ENCODE measurements around the gene AMBN.
"Not testable (repeated sequence)": the region's sequence is repeated elsewhere in the genome, so short reads cannot be mapped to it uniquely, and the experiment has no call there.

Gene AMBN

DNA sequence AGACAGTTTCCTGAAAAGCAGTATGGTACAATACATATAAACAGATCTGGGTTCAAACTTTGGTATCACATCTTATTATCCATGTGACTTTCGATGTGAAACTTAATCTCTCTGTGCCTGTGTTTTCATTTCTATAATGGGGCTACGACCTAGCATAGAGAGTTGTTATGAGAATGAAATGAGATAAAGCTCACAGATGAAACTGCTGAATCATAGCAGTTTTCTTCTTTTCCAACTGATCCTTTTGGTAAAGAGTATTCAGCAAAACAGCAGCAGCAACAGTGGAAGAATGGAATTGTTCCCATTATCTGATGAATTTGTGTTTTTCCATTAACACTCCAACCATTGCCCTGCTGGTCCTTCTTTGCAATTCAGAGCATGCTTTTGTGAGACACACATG, 16.3 kb downstream of the AMBN start:
- DNase-seq = no peak

DNA sequence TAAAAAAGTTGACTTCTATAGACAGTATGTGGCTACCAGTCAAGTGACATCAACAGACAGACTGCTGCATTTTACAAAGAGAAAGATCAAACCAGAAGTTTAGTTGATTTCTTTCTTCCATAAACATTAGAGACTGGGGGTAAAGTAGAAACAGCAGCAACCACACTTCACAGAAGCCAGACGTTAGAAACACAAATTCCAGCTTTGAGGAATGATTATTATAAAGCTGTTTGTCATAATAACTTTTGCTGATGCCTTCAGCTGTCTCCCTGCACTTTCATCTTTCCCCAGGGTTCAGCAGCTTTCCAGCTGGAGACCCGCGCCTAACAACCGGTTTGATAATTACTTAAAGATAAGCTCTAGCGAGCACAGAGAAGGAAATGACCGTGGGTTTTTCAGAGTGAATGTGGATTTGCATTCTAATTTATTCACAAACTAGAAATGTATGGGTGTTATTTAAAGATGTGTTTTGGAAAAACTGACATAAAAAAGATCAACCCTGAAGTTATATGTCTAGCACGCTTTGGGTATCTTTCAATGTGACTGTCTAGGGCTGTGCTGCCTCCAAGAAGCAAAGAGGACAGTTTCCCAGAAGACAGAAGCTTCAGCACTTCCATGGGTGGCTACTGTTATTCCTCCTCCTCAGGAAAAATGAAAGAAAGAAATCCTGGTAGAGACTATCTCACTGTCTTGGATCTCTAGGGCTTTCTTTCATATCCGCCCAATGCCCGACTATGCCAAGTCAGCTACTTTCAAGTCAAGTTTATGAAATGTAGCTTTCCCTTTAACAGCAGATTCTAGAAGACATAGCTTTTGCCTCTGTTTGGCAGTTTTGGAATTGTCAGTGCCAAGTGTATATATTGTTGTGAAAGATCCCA, 21.5 kb downstream of the AMBN start:
- DNase-seq = no peak

DNA sequence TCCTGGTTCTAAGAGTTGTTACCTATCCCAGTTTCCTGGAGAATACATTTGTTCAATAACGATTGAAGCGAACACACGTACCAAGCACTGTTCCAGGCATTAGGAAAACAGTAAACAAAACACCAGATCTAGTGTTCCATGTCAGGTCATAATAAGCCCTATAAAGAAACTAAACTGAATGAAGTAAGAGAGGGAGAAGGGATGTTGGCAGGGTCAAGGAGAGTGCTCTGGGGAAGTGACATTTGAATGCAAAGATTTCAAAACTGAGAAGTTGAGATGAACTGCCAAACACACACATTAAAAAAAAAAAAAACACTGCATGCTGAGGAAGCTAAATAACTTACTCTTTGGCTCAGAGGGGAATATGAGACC, 22.1 kb downstream of the AMBN start:
- DNase-seq = no peak

DNA sequence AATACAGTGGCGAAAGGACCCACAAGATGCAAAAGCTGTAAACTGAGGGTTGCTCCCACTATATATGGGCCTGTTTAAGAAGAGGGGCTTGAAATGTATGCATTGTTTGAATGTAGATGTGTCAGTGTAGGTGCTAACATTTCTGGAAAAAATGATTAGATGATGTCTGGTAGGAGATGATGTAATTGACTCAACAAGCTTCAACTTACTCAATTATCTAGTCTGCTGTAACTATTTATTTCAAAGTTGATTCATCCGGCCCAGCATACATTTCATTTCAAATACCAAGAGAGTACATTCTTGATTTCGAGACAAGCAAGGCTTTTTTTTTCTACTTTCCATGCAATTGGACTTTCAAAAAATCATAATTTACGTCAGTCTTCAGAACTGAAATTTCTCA, 27.2 kb downstream of the AMBN start:
- DNase-seq = no peak

DNA sequence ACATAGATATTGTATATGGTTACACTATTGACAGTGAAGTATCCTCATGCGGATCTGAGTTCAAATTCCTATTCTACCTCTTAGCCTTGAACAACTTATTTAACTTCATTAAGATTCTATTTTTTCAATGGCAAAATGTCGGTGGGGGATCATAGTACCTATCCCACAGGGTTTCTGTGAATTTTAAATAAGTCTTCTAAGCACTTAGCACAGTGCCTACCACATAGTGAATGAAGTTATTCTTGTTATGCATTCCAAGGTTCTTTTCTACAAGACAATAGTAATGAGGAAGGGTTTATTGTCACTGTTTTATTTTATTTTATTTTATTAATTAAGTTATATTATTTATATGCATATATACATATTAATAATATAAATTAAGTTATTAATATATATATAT, 27.7 kb downstream of the AMBN start:
- no peak for DNase-seq

DNA sequence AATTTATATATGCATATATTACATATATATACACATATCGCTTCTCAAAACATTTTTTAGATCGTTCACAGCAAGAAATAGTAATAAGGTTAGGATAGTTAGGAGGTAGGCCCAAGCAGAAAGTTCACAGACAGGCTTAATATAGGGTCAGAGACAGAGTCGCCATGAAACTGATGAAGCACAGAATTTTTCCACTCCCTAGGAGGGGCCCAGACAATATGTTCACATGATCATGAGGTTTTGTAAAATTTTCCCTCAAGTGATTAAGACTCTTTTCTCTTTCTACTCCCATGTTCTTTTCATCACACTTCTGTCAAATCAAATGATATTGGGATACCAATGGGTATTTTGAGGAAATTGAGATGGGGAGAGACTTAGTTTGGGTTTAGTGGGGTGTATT, 31.3 kb downstream of the AMBN start:
- no peak for DNase-seq

DNA sequence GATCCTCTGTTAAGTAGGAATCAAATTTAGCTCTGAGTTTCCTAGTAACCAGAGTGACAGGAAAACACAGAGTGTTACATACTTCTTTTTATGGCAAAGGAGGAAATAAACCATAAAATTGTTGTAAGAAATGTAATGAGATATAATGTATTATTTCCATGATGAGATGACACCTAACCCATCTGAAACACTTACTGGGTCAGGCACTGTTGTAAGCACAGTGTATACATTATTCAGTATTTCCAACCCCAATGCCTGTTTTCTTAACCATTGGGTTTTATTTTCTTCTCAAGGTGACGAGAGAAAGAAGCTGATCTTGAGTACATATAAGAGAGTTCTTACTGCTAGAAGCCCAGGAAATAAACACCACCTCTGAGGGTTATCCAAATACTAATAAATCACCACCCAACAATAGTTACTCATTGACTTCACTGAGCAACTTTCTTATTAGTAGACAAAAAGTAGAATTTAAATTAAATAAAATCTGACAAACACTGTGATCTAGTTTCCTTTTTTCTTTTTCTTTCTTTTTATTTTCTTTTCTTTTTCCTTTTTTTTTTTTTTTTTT, 32.3 kb downstream of the AMBN start:
- DNase-seq = no peak

DNA sequence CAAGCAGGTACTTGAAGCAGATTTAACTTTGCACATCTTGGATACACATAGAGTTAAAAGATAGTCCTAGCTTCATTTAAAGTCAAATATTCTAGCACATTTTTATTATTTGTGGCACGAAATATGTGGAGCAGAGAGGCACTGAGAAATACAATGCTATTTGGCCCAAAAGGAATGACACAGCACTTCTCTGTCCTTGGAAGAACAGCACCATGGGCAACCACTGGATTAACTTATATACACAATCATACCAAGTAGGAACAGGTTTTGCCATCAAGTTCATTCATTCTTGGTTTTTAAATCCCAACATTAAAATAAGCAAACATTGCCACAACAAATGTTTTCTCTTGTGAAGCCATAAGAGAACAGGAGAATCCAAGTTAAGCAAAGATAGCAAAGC, 35.6 kb downstream of the AMBN start:
- DNase-seq = no peak

DNA sequence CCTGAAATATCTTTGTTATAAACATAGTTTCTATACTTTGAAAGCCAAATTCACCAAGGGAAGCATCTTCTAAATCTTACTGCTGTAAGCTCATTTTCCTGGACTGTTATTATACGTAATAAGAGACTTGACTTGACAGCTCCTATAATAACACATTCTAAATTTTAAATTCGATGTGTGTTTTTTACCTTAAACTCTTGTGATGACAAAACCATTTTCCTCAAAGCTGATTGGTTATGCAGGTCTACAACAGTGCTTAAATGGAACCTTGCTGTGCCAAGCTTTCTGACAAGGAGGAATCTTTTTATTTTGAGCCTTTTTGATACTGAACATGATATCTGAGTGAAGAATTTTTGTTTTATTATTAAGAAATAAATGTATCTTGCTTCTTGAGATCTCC, 36.4 kb downstream of the AMBN start, which contains the start of gene ENAM:
Gene ENAM, plus strand, starts transcription at position 301 of the 400 bp plus-strand sequence. CDS start 757 bp downstream, outside the sequence.
- DNase-seq = no peak

DNA sequence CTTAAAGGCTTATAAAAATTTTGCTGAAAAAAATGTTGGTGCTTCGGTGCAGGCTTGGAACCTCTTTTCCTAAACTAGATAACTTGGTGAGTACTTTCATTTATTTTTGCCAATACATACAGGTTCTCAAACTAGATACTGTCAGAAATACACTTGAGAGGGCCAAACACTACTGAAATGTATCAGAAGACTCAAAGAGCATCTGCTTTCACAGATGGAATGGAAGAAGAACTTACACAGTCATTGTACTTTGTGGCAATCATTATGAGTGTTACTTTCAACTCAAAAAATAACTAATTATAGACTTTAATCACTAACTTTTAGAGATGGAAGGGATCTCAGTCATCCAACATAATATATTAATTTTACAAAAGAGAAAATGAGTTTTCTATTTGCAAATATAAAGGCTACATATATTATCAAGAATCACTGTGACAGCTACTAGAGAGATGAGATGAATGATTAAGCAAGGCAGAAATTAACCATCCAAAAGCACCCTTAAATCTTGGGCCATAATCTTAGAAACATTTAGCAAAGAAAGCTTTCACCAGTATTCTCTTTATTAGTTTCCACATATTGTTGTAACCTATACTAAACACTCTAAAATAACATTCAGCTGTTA, 37.5 kb downstream of the AMBN start:
- no peak for DNase-seq

DNA sequence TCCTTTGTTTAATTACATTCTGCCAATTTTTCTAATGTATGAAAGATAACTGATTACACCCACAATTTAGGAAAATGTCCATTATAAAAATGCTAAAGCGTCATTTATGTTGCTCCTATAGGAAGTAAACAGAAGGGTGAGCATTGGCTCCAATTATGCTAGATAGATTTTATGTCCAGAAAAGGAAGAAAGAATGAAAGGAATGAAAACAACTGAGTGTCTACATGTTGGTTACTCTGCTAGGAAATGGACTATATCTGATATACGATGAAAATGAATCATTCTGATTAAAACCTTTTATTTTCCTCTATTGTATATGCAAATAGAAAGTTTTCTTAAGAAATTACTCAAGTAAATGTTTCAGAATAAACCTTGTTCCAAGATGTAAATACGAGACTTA, 38.1 kb downstream of the AMBN start:
- no peak for DNase-seq

DNA sequence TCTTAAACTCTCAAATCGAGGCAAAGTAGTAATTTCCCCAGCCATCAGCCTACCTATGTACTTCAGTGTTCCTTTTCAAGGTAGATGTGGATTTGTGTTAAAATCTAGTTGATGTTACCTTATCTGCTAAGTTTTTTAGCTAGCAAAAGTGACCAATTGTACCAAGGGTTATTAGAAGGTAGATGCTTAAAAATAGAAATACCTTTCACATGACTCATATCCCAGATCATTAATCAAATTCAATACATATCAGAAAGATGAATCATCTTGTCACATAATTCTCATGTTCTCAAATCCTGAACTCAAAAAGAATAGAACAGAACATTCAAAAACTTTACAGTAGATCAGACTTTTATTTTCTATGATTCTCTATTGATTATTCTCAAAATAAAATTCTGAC, 40.0 kb downstream of the AMBN start:
- no peak for DNase-seq

DNA sequence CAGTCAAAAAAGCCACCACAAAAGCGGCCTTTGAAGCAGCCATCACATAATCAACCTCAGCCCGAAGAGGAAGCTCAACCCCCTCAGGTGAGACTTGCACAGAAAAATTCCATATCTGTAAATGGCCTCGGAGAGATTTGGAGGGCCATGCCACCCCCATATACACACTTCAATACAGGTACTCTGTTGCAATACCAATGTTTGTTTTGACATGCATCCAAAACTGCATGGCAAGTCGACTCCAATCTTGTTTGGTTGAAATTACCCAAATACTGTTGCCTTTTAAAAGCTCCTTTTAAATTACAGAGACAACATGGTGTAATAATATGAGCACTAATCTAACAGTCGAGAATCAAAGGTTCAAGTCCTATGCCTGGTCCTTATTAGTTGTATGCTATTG, 42.4 kb downstream of the AMBN start:
- no peak for DNase-seq

DNA sequence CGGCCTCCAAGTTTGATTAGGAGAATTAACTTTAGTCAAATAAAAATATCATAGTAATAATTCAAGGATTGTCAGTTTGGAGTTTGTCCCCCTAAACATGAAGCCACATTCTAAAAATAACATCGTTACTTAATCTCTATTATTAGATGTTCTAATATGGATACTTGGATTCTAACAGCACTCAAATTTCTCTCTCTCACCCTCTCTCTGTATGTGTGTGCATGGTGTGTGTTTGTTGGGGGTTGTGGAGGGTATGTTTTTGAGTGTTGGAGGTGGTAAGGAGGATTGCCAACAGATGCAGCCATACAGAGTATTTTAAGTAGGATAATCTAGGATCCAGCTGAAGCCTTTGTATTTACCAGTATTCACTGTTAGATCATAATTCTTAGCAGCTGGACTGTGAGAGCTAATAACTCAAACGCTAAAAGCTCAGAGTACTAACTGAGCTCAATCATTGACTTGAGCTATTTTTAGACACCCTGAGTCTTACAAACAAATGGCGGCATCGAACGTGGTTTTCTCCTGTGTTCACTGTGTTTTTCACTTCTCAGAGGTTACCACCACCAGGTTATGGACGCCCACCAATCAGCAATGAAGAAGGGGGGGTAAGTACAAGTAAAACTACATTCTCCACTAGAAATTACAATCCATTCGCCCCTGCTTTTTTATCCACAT, 45.3 kb downstream of the AMBN start:
- DNase-seq = no peak

DNA sequence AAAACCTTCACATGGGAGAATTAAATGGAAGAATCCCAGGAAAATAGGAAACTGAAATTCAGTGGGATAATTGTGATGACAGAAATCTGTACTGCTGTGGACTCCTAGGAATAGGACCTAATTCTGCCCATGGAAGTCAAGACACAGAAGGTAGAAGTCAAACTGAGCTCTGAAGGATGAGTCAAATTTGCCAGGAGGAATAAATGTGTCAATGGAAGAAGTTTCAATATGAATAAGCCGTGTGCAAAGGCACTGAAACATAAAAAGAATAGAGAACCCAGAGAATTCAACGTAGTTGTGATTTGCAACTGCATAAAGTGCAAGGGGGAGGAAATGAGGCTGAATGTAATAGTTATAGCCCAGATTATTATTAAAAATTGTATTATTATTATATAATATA, 48.1 kb downstream of the AMBN start:
- no peak for DNase-seq

DNA sequence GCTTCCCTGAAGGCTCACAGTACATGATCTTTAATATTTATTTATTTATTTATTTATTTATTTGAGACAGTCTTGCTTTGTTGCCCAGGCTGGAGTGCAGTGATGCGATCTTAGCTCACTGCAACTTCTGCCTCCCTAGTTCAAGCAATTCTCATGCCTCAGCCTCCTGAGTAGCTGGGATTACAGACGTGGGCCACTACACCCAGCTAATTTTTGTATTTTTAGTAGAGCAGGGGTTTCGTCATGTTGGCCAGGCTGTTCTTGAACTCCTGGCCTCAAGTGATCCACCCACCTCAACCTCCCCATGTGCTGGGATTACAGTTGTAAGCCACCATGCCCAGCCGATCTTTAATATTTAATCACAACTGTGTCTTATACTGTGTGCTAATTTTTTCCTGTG, 58.7 kb downstream of the AMBN start:
- DNase-seq = not testable (repeated sequence)

DNA sequence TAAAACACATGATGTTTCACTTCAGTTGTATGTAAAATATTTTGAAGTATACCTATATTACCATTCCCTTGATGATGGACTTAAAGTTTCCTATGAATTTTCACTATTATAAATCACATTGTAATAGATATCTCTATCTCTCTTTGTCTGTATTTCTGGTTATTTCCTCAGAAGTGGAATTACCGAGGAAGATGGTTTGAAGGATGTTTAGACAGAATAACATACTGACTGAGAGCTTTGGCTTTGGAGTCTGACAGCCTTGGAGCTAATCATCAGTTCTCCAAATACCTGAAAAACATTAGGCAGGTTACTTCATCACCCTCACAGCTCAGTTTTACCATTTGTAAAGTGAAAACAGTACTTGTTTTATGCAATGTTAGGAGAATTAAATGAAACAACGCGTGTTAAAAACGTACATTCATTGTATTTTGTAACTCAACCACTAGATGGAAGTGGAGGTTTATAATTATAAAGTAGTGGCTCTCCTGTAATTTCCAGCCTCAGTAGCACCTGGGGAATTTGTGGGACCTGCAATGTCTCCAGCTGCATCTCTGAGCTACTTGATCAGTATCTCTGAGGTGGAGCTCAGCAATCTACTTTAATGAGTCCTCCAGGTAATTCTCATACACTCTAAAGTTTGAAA, 59.9 kb downstream of the AMBN start:
- peak in 1 of 2 donors; percentile 6 for DNase-seq

DNA sequence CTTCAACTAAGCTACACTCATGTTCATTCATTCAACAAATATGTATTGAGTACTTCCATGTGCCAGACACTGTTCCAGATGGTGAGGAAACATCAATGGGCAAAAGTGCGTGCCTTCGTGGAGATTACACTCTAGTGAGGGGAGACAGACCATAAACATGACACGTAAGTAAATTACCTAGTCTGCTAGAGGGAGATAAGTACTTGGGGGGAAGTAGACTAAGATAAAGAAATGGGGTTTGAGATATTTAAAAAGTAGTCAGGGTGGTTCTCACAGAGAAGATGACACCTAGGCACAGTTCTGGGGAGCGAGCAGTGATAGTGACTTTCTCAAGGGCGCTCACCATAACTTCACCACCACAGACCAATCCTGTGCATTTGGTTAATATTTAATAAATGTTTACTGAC, 62.6 kb downstream of the AMBN start:
- no peak for DNase-seq
